PC-3 (cell line): Measurements from ENCODE around the gene MAP2K5.

Experiments used
- CTCF ChIP-seq: fragments of 300-600 bp; sonication (generic); conservative IDR thresholded peaks from 2 replicates; pipeline ENCODE4 v1.5.1; 2017; ENCODE audit warnings: antibody characterized with exemption, low read depth, mild to moderate bottlenecking, low read length
- EZH2phosphoT487 ChIP-seq: fragments of 300-600 bp; sonication (generic); IDR thresholded peaks from 2 replicates; pipeline ENCODE4 v1.6.1; 2018; ENCODE audit warnings: mild to moderate bottlenecking, antibody characterized with exemption, low read length, borderline replicate concordance

GRCh38 chr15:67605871-67606270 lies 63.4 kb downstream of the MAP2K5 start:
- no peak for TF ChIP-seq EZH2phosphoT487
- TF ChIP-seq CTCF, result no peak
